NCI-H345 (cell line): ENCODE results near the gene KRTAP10-12.
"Not testable (repeated sequence)": the region's sequence is repeated elsewhere in the genome, so short reads cannot be mapped to it uniquely, and the experiment has no call there.

ENCODE experiments used
- DNase-seq: peaks from one replicate; lab custom pipeline; 2025; lab: John Stamatoyannopoulos, UW

KRTAP10-12 gene, protein sequence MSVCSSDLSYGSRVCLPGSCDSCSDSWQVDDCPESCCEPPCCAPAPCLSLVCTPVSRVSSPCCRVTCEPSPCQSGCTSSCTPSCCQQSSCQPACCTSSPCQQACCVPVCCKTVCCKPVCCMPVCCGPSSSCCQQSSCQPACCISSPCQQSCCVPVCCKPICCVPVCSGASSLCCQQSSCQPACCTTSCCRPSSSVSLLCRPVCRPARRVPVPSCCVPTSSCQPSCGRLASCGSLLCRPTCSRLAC

DNA sequence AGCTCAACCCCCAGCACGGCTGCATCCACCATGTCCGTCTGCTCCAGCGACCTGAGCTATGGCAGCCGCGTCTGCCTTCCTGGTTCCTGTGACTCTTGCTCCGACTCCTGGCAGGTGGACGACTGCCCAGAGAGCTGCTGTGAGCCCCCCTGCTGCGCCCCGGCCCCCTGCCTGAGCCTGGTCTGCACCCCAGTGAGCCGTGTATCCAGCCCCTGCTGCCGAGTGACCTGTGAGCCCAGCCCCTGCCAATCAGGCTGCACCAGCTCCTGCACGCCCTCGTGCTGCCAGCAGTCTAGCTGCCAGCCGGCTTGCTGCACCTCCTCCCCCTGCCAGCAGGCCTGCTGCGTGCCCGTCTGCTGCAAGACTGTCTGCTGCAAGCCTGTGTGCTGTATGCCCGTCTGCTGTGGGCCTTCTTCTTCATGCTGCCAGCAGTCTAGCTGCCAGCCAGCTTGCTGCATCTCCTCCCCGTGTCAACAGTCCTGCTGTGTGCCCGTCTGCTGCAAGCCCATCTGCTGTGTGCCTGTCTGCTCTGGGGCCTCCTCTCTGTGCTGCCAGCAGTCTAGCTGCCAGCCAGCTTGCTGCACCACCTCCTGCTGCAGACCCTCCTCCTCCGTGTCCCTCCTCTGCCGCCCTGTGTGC lies at the start of gene KRTAP10-12:
Gene KRTAP10-12, plus strand, starts transcription at position 1 of the 639 bp plus-strand sequence. Its CDS starts 30 bp downstream, at position 31.
- not testable (repeated sequence) for DNase-seq

- no peak for DNase-seq
These were observed 49.8 kb upstream of the KRTAP10-12 start for GRCh38 chr21:44647222-44647552.

- no peak for DNase-seq
These were observed 48.2 kb upstream of the KRTAP10-12 start for GRCh38 chr21:44648557-44649311.

GRCh38 chr21:44649521-44650100 lies 47.4 kb upstream of the KRTAP10-12 start:
- DNase-seq = no peak

DNA sequence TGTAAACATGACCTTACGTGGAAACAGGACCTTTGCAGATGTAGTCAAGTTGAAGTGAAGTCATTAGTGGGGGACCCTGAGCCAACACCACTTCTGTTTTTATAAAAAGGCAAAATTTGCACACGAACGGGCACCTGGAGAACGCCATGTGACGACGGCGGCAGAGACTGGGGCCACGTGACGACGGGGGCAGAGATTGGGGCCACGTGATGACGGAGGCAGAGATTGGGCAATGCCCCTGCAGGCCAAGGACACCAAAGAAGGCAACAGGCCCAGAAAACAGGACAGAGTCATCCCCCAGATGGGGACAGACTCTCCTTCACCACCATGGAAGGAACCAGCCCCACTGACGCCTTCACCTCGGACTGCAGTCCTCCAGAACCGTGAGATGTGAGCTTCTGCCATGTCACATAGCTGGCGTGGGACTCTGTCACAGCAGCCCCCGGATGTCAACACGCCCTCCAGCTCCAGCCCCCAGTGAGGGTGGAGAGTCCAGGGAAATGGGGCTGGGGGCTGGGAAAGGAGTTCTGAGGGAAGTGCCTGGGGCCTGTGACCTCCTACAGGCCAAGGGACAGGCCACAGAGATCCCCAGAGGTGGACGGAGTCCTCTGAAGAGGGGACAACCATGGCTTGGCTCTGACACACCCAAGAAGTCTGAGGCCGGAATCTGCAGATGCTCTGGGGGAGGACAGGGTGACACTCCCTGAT lies 46.6 kb upstream of the KRTAP10-12 start:
- DNase-seq = no peak

GRCh38 chr21:44650973-44651675 lies 45.8 kb upstream of the KRTAP10-12 start:
- DNase-seq = no peak

DNA sequence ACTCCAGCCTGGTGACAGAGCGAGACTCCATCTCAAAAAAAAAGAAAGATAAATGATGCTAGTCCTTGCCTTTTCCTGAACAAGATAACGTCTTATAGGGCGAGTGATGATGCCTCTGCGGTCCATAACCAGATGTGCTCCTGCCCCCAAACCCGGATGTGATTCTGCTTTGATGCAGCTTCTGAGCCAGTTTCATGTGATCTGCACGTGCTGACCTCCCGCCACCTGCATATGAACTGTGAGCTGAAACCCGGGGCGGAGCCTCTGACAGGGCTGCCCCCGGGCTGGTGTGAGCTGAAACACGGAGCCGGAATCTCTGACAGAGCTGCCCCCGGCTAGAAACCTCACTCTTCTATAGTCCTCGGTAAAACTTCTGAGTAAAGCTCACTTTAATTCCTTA lies 43.8 kb upstream of the KRTAP10-12 start:
- DNase-seq = peak; percentile 29

DNA sequence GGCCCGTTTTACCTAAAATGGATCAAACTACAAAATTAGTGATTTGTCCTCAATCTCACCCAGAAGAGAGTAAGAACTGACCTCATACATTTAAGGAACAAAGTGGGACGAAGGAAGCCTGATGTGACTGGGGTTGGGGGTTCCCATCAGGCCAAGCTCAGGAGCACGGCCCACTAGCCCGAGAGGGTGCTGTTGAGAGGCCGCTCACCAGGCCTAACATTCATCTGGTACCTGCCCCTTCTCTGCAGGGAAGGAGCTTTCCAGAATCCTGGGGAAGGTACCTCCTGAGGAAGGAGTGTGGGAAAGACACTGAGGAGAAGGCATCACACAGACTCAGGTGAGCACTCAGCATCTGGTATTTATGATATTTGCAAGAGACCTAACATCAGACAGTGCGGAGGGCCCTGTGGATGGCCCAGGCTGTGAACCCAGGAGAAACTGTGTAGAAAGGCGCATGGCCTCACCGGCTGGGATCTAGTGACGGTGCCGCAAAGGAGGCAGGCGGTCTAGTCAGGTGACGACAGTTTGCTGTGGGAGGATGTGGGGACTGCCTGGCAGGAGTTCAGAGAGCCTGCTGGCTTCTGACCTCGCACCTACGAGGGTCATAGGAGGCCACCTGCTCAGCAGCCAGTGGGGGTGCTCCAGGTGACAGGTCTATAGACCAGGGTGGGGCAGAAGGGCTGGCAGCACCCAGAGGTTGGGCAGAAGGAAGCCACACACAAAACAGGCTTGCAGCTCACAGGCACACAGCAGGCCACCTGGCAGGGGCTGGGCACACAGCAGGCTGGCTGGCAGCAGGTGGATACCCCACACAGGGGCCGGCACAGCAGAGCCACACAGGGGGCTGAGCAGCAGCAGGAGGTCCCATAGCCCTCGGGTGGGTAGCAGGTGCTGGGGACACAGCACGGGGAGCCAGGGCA lies 43.1 kb upstream of the KRTAP10-12 start:
- DNase-seq = peak; percentile 91

GRCh38 chr21:44654576-44655175 lies 42.3 kb upstream of the KRTAP10-12 start, which contains the start of gene KRTAP12-4:
TSS of gene KRTAP12-4 (minus strand) at chr21:44654659. CDS start at chr21:44654614, 45 bp downstream.
- no peak for DNase-seq

GRCh38 chr21:44656868-44657267 lies 40.1 kb upstream of the KRTAP10-12 start:
- no peak for DNase-seq

- DNase-seq = no peak
These were observed 39.1 kb upstream of the KRTAP10-12 start, which contains the start of gene KRTAP12-3 for GRCh38 chr21:44657635-44658540. TSS of gene KRTAP12-3 (plus strand) at chr21:44657932. CDS start at chr21:44657980, 48 bp downstream.

GRCh38 chr21:44658541-44658910 lies 38.4 kb upstream of the KRTAP10-12 start:
- DNase-seq = no peak

- DNase-seq = no peak
These were observed 37.9 kb upstream of the KRTAP10-12 start for GRCh38 chr21:44658913-44659595.

DNA sequence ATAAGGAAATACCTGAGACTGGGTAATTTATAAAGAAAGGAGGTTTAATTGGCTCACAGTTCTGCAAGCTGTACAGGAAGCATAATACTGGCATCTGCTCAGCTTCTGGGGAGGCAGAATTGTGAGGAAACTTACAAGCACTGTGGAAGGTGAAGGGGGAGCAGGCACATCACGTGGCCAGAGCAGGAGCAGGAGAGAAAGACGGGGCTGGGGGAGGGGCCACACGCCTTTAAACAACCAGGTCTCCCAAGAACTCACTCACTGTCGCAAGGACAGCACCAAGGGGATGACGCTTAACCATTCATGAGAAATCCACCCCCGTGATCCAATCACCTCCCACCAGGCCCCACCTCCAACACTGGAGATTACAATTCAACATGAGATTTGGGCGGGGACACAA lies 35.4 kb upstream of the KRTAP10-12 start:
- DNase-seq = not testable (repeated sequence)

- DNase-seq = no peak
These were observed 32.3 kb upstream of the KRTAP10-12 start for GRCh38 chr21:44664691-44665090.

- DNase-seq = peak; percentile 86
These were observed 30.3 kb upstream of the KRTAP10-12 start, which contains the start of gene KRTAP12-2 for GRCh38 chr21:44666401-44667320. TSS of gene KRTAP12-2 (minus strand) at chr21:44666927. CDS start at chr21:44666886, 41 bp downstream.

DNA sequence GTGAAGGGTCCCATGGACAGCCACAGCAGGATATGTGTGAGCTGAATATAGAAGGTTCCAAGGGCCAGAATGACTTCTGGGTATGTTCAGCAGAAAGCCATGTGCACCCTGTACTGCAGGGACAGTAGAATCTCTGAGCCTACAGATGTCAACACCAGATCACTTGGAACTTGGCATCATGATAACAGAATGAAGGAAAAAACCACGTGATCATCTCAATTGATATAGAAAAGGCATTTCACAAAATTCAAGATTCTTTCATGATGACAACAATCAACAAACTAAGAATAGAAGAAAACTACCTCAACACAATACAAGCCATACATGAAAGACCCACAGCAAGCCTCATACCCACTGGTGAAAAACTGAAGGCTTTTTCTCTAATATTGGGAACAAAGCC lies 29.4 kb upstream of the KRTAP10-12 start:
- no peak for DNase-seq
